Activated CD4-positive, alpha-beta T cell treated with anti-CD3 and anti-CD28 coated beads for 36 hours (primary cell): Measurements from ENCODE around the gene FNIP2. TPM values are rescaled to one million over a fixed set of nuclear protein-coding genes. Genes with fewer than 3 reads are reported as not detected.
"Not testable (repeated sequence)": the region's sequence is repeated elsewhere in the genome, so short reads cannot be mapped to it uniquely, and the experiment has no call there.

ENCODE experiments used
- ATAC-seq: fragments of 200-7000 bp; cut with Tn5 transposase; one replicate; pipeline ENCODE4 v1.10.0; 2021; ENCODE audit warnings: mild to moderate bottlenecking, moderate library complexity
- CTCF ChIA-PET: fragments of 350-600 bp; sonication (Branson Sonifier 250); formaldehyde crosslinking; loops from one replicate; lab custom pipeline; 2021; ENCODE audit warnings: antibody characterized with exemption; lab: Charles Lee
- POLR2A ChIA-PET: fragments of 350-600 bp; sonication (Branson Sonifier 250); formaldehyde crosslinking; loops from one replicate; lab custom pipeline; 2021; ENCODE audit warnings: antibody characterized with exemption, inconsistent platforms; lab: Charles Lee
- DNase-seq: peaks from one replicate; pipeline ENCODE4 v3.0.0-alpha.2; 2020
- H3K27ac Mint-ChIP-seq: one replicate; pipeline ENCODE4 v1.8.0; 2021; ENCODE audit warnings: mixed read lengths
- H3K27me3 Mint-ChIP-seq: one replicate; pipeline ENCODE4 v1.8.0; 2021; ENCODE audit warnings: mixed read lengths
- H3K36me3 Mint-ChIP-seq: one replicate; pipeline ENCODE4 v1.8.0; 2021; ENCODE audit warnings: low read depth, mixed read lengths
- H3K4me1 Mint-ChIP-seq: one replicate; pipeline ENCODE4 v1.8.0; 2021; ENCODE audit warnings: mixed read lengths
- H3K4me3 Mint-ChIP-seq: one replicate; pipeline ENCODE4 v1.8.0; 2021; ENCODE audit warnings: mild to moderate bottlenecking, moderate library complexity, mixed read lengths
- H3K9me3 Mint-ChIP-seq: one replicate; pipeline ENCODE4 v1.8.0; 2021; ENCODE audit warnings: low read depth, mixed read lengths
- intact Hi-C, 2 experiments: fragments of 100-400 bp; cut with DNase I in 1 of 2; cut with micrococcal nuclease in 1 of 2; formaldehyde crosslinking; loops; one replicate each; pipeline versions ENCODE4 v1.14.2 to v1.15.1; 2022 to 2024; cut with DNase I, micrococcal nuclease
- total RNA-seq, 2 experiments: library from RNA; stranded (reverse); gene quantifications; one replicate each; pipeline ENCODE4 v1.2.3, GENCODE V29; 2021

The FNIP2 gene
- total RNA-seq, 2 experiments from 2014 or later, result 11.6 to 13.0 TPM

- ChIA-PET CTCF (no interaction called here), POLR2A (no interaction called here)
- ATAC-seq (no peak), DNase-seq (no peak)
- peaks cover 6% of the 10 kb centered on the region for H3K27me3 Mint-ChIP-seq
- H3K4me3 Mint-ChIP-seq, result no peak overlapping the region
- H3K4me1 Mint-ChIP-seq, result no peaks in the 10 kb centered on the region
- no peaks in the 10 kb centered on the region for H3K9me3 Mint-ChIP-seq
- no peak overlapping the region for H3K27ac Mint-ChIP-seq
- intact Hi-C loops, result no loop called here
- H3K36me3 Mint-ChIP-seq, result no peaks in the 10 kb centered on the region
Measured at GRCh38 chr4:158739600-158739999, 29.2 kb upstream of the FNIP2 start.

GRCh38 chr4:158741326-158742021 is 27.4 kb upstream of the FNIP2 start:
- ChIA-PET CTCF (interaction anchor here (1.0 to 1.2 kb wide), 2 partner anchors 11 to 105 kb away, joined by 3 to 4 read pairs; no protein-coding TSS in a partner anchor), POLR2A (no interaction called here)
- Mint-ChIP-seq H3K9me3 (no peaks in the 10 kb centered on the region), H3K36me3 (no peaks in the 10 kb centered on the region), H3K27ac (no peak overlapping the region), H3K4me3 (no peak overlapping the region), H3K4me1 (no peaks in the 10 kb centered on the region), H3K27me3 (peaks cover 6% of the 10 kb centered on the region)
- intact Hi-C loops, result no loop called here
- DNase-seq (no peak), ATAC-seq (no peak)

- H3K4me1 Mint-ChIP-seq, H3K27ac Mint-ChIP-seq, POLR2A ChIA-PET, intact Hi-C loops, H3K27me3 Mint-ChIP-seq, H3K4me3 Mint-ChIP-seq, H3K9me3 Mint-ChIP-seq, DNase-seq, H3K36me3 Mint-ChIP-seq, CTCF ChIA-PET, ATAC-seq: not testable (repeated sequence)
Measured at GRCh38 chr4:158746537-158746936, 22.3 kb upstream of the FNIP2 start.

GRCh38 chr4:158750379-158750778 is 18.4 kb upstream of the FNIP2 start:
- H3K27ac Mint-ChIP-seq, result no peak overlapping the region
- peaks cover 4% of the 10 kb centered on the region for H3K27me3 Mint-ChIP-seq
- DNase-seq (no peak), ATAC-seq (no peak)
- H3K9me3 Mint-ChIP-seq, result no peaks in the 10 kb centered on the region
- intact Hi-C loops, result no loop called here
- H3K4me1 Mint-ChIP-seq, result no peaks in the 10 kb centered on the region
- CTCF ChIA-PET, result no interaction called here
- no peaks in the 10 kb centered on the region for H3K36me3 Mint-ChIP-seq
- no peak overlapping the region for H3K4me3 Mint-ChIP-seq
- POLR2A ChIA-PET, result no interaction called here

GRCh38 chr4:158754385-158755180 is 14.2 kb upstream of the FNIP2 start:
- CTCF ChIA-PET, result interaction anchor here (2.1 kb wide), 1 partner anchor 97 kb away, joined by 4 read pairs; no protein-coding TSS in a partner anchor
- intact Hi-C loops, result no loop called here
- peaks cover 18% of the 10 kb centered on the region for H3K27me3 Mint-ChIP-seq

GRCh38 chr4:158755819-158756218 is 13.0 kb upstream of the FNIP2 start:
- DNase-seq, POLR2A ChIA-PET, H3K36me3 Mint-ChIP-seq, H3K27ac Mint-ChIP-seq, H3K4me3 Mint-ChIP-seq, H3K4me1 Mint-ChIP-seq, intact Hi-C loops, ATAC-seq, H3K9me3 Mint-ChIP-seq: not testable (repeated sequence)
- CTCF ChIA-PET, result interaction anchor here (0.6 kb wide), 1 partner anchor 19 kb away, joined by 3 read pairs; no protein-coding TSS in a partner anchor
- H3K27me3 Mint-ChIP-seq, result peaks cover 19% of the 10 kb centered on the region

More at GRCh38 chr4:158754385-158755180, 14.2 kb upstream of the FNIP2 start:
- DNase-seq (no peak), ATAC-seq (no peak)
- POLR2A ChIA-PET, result no interaction called here
- Mint-ChIP-seq H3K36me3 (no peaks in the 10 kb centered on the region), H3K9me3 (peaks cover 2% of the 10 kb centered on the region), H3K4me3 (no peak overlapping the region), H3K27ac (no peak overlapping the region), H3K4me1 (no peaks in the 10 kb centered on the region)

- intact Hi-C loops, result no loop called here
Measured at GRCh38 chr4:158756588-158756987, 12.2 kb upstream of the FNIP2 start.

GRCh38 chr4:158758142-158758541 is 10.7 kb upstream of the FNIP2 start:
- Mint-ChIP-seq H3K27me3 (peaks cover 16% of the 10 kb centered on the region), H3K4me3 (no peak overlapping the region), H3K4me1 (no peaks in the 10 kb centered on the region), H3K36me3 (no peaks in the 10 kb centered on the region), H3K9me3 (peaks cover 2% of the 10 kb centered on the region), H3K27ac (no peak overlapping the region)
- ChIA-PET CTCF (no interaction called here), POLR2A (no interaction called here)
- ATAC-seq (no peak), DNase-seq (no peak)
- intact Hi-C loops, result no loop called here

More at GRCh38 chr4:158756588-158756987, 12.2 kb upstream of the FNIP2 start:
- DNase-seq (no peak), ATAC-seq (no peak)
- Mint-ChIP-seq H3K27ac (no peak overlapping the region), H3K4me1 (no peaks in the 10 kb centered on the region), H3K4me3 (no peak overlapping the region), H3K9me3 (peaks cover 2% of the 10 kb centered on the region), H3K27me3 (peaks cover 16% of the 10 kb centered on the region), H3K36me3 (no peaks in the 10 kb centered on the region)
- POLR2A ChIA-PET, result no interaction called here
- CTCF ChIA-PET, result interaction anchor here (0.6 kb wide), 1 partner anchor 18 kb away, joined by 3 read pairs; no protein-coding TSS in a partner anchor

GRCh38 chr4:158758703-158759102 is 10.1 kb upstream of the FNIP2 start:
- no peak overlapping the region for H3K27ac Mint-ChIP-seq
- CTCF ChIA-PET, result no interaction called here
- H3K9me3 Mint-ChIP-seq, result peaks cover 2% of the 10 kb centered on the region
- DNase-seq (no peak), ATAC-seq (no peak)
- POLR2A ChIA-PET, result no interaction called here
- intact Hi-C loops, result no loop called here
- H3K27me3 Mint-ChIP-seq, result peaks cover 16% of the 10 kb centered on the region
- H3K4me3 Mint-ChIP-seq, result no peak overlapping the region
- H3K36me3 Mint-ChIP-seq, result no peaks in the 10 kb centered on the region
- no peaks in the 10 kb centered on the region for H3K4me1 Mint-ChIP-seq

- POLR2A ChIA-PET, CTCF ChIA-PET, ATAC-seq, H3K4me1 Mint-ChIP-seq, intact Hi-C loops, H3K36me3 Mint-ChIP-seq, H3K9me3 Mint-ChIP-seq, H3K27ac Mint-ChIP-seq, DNase-seq, H3K4me3 Mint-ChIP-seq: not testable (repeated sequence)
- peaks cover 16% of the 10 kb centered on the region for H3K27me3 Mint-ChIP-seq
Measured at GRCh38 chr4:158759539-158759938, 9.3 kb upstream of the FNIP2 start.

- Mint-ChIP-seq H3K4me3 (no peak overlapping the region), H3K27ac (no peak overlapping the region), H3K36me3 (no peaks in the 10 kb centered on the region), H3K9me3 (peaks cover 2% of the 10 kb centered on the region), H3K27me3 (peaks cover 16% of the 10 kb centered on the region), H3K4me1 (no peaks in the 10 kb centered on the region)
- peak; percentile 95 for ATAC-seq
- peak; percentile 30 for DNase-seq
- POLR2A ChIA-PET, result no interaction called here
- intact Hi-C loops, result no loop called here
- CTCF ChIA-PET, result interaction anchor here (0.7 to 2.6 kb wide), 4 partner anchors 37 to 436 kb away, joined by 3 to 7 read pairs (median 3); partner anchors contain the start of gene PPID
Measured at GRCh38 chr4:158760866-158761265, 8.0 kb upstream of the FNIP2 start.
